NCI-H2196 treated with DMSO at 0.1 percent for 48 hours (cell line): ENCODE measurements around the gene TIGD6.

Source experiments
- DNase-seq: peaks from one replicate; lab custom pipeline; 2025; ENCODE audit not compliant: unreplicated experiment; lab: John Stamatoyannopoulos, UW

TIGD6 gene

GRCh38 chr5:149981206-149981605 lies 19.2 kb downstream of the TIGD6 start:
- no peak for DNase-seq

- no peak for DNase-seq
Measured at GRCh38 chr5:149979896-149980295, 20.6 kb downstream of the TIGD6 start.

GRCh38 chr5:149975409-149975808 lies 25.0 kb downstream of the TIGD6 start:
- DNase-seq = no peak

GRCh38 chr5:149969181-149969930 lies 31.1 kb downstream of the TIGD6 start:
- DNase-seq = no peak

- DNase-seq = no peak
Measured at GRCh38 chr5:149966946-149967345, 33.5 kb downstream of the TIGD6 start.

- no peak for DNase-seq
Measured at GRCh38 chr5:149963729-149964128, 36.7 kb downstream of the TIGD6 start.

- no peak for DNase-seq
Measured at GRCh38 chr5:149962601-149963300, 37.7 kb downstream of the TIGD6 start.

- DNase-seq = no peak
Measured at GRCh38 chr5:149961957-149962409, 38.5 kb downstream of the TIGD6 start.

- DNase-seq = no peak
Measured at GRCh38 chr5:149961186-149961685, 39.2 kb downstream of the TIGD6 start.

- DNase-seq = peak; percentile 95
Measured at GRCh38 chr5:149960272-149961185, 39.9 kb downstream of the TIGD6 start, which contains the start of gene SLC26A2. SLC26A2 (plus strand) TSS chr5:149960758; CDS start chr5:149977653, 16,895 bp downstream.

GRCh38 chr5:149959406-149960236 lies 40.8 kb downstream of the TIGD6 start:
- no peak for DNase-seq

GRCh38 chr5:149957855-149958254 lies 42.6 kb downstream of the TIGD6 start:
- DNase-seq = no peak

- DNase-seq = no peak
Measured at GRCh38 chr5:149956685-149957084, 43.8 kb downstream of the TIGD6 start.

GRCh38 chr5:149954798-149955197 lies 45.7 kb downstream of the TIGD6 start:
- DNase-seq = no peak

GRCh38 chr5:149953436-149954121 lies 46.9 kb downstream of the TIGD6 start:
- DNase-seq = no peak

- no peak for DNase-seq
Measured at GRCh38 chr5:149951138-149951749, 49.2 kb downstream of the TIGD6 start.

- DNase-seq = no peak
Measured at GRCh38 chr5:149948993-149949392, 51.5 kb downstream of the TIGD6 start.

- DNase-seq = no peak
Measured at GRCh38 chr5:149946118-149946517, 54.3 kb downstream of the TIGD6 start.

GRCh38 chr5:149944666-149945065 lies 55.8 kb downstream of the TIGD6 start, which contains the start of gene PDE6A:
PDE6A (minus strand) TSS chr5:149944793; CDS start chr5:149944673, 120 bp downstream.
- DNase-seq = no peak
